Testis (tissue), 2 donors: ENCODE results near the gene GAK.

Experiments used
- CTCF ChIP-seq, 3 experiments: fragments of 450-650 bp in 2 of 3; fragments of 200-600 bp in 1 of 3; sonication (generic) in 1 of 3; IDR thresholded peaks; one replicate each; pipeline ENCODE4 v1.5.1; 2016 to 2019; ENCODE audit warnings: antibody characterized with exemption in 3 of 3, mild to moderate bottlenecking in 2 of 3, moderate library complexity in 1 of 3
- POLR2A ChIP-seq: fragments of 450-650 bp; IDR thresholded peaks from one replicate; pipeline ENCODE4 v1.6.1; 2017; ENCODE audit warnings: antibody characterized with exemption, mild to moderate bottlenecking, moderate library complexity

- TF ChIP-seq CTCF (IDR thresholded peaks at IDR 0.05) = no peak
- no peak for TF ChIP-seq POLR2A
These were observed 16.2 kb upstream of the GAK start for GRCh38 chr4:948101-948935.
